OCI-LY7 (cell line): ENCODE data around the gene IL22RA2. TPM values are rescaled to one million over a fixed set of nuclear protein-coding genes. Genes with fewer than 3 reads are reported as not detected.
A peak's percentile ranks its signal among the peaks of the same experiment; 100 is the strongest.
"Not testable (repeated sequence)": the region's sequence is repeated elsewhere in the genome, so short reads cannot be mapped to it uniquely, and the experiment has no call there.

ENCODE experiments used
- BruUV-seq: library from RNA; stranded (reverse); fragments of 400-500 nt; replicated peaks from 2 replicates; lab custom pipeline; 2021; lab: Mats Ljungman, UMichigan
- CTCF ChIA-PET: fragments of 300-600 bp; sonication (Branson Sonifier 250); formaldehyde crosslinking; loops from one replicate; lab custom pipeline; 2022; ENCODE audit warnings: antibody characterized with exemption; ENCODE audit not compliant: unreplicated experiment; lab: Charles Lee
- POLR2A ChIA-PET: fragments of 300-600 bp; sonication (Branson Sonifier 250); formaldehyde crosslinking; loops from one replicate; lab custom pipeline; 2022; ENCODE audit warnings: antibody characterized with exemption; lab: Charles Lee
- DNase-seq: peaks from one replicate; pipeline ENCODE4 v3.0.0-alpha.2; 2015; ENCODE audit warnings: low spot score
- H2AFZ ChIP-seq: fragments of 200-600 bp; sonication (generic), shearing (Covaris generic); 2 replicates; pipeline ENCODE4 v1.6.1; 2014; ENCODE audit warnings: mild to moderate bottlenecking, antibody characterized with exemption, low read length, moderate library complexity
- H3K27ac ChIP-seq: fragments of 200-600 bp; sonication (generic); 2 replicates; pipeline ENCODE4 v1.5.1; 2014; ENCODE audit warnings: mixed run types, low read depth, mild to moderate bottlenecking, moderate library complexity, low read length, inconsistent platforms; ENCODE audit not compliant: poor library complexity, severe bottlenecking
- H3K36me3 ChIP-seq: fragments of 200-600 bp; sonication (generic); 2 replicates; pipeline ENCODE4 v1.6.1; 2014; ENCODE audit warnings: mild to moderate bottlenecking, antibody characterized with exemption, low read length, moderate library complexity, mixed read lengths; ENCODE audit not compliant: insufficient read depth
- H3K4me1 ChIP-seq: fragments of 200-600 bp; sonication (generic); 2 replicates; pipeline ENCODE4 v1.5.1; 2014; ENCODE audit warnings: mild to moderate bottlenecking, low read length; ENCODE audit not compliant: insufficient read depth, poor library complexity, severe bottlenecking
- H3K4me2 ChIP-seq: fragments of 200-600 bp; sonication (generic); 2 replicates; pipeline ENCODE4 v1.6.1; 2014; ENCODE audit warnings: mild to moderate bottlenecking, low read length
- H3K4me3 ChIP-seq: fragments of 200-600 bp; sonication (generic); 2 replicates; pipeline ENCODE4 v1.5.1; 2014; ENCODE audit warnings: mild to moderate bottlenecking, low read depth, low read length; ENCODE audit not compliant: poor library complexity, severe bottlenecking
- H3K79me2 ChIP-seq: fragments of 200-600 bp; sonication (generic); 2 replicates; pipeline ENCODE4 v1.6.1; 2016; ENCODE audit warnings: low read depth, mild to moderate bottlenecking, low read length, moderate library complexity, mixed read lengths; ENCODE audit not compliant: insufficient read depth
- H3K9me2 ChIP-seq: fragments of 200-600 bp; sonication (generic); 2 replicates; pipeline ENCODE4 v1.6.1; 2016; ENCODE audit warnings: mild to moderate bottlenecking, low read length, mixed read lengths; ENCODE audit not compliant: insufficient read depth
- H3K9me3 ChIP-seq: fragments of 200-600 bp; sonication (generic); 2 replicates; pipeline ENCODE4 v1.6.1; 2014; ENCODE audit warnings: mild to moderate bottlenecking, mixed run types, low read length, mixed read lengths
- H4K20me1 ChIP-seq: fragments of 200-600 bp; sonication (generic); 2 replicates; pipeline ENCODE4 v1.6.1; 2014; ENCODE audit warnings: mild to moderate bottlenecking, antibody characterized with exemption, low read length, moderate library complexity, mixed read lengths; ENCODE audit not compliant: insufficient read depth
- EZH2phosphoT487 ChIP-seq: fragments of 200-600 bp; sonication (generic); IDR thresholded peaks from 2 replicates; pipeline ENCODE4 v1.6.1; 2018; ENCODE audit warnings: low read depth, borderline replicate concordance, mild to moderate bottlenecking, mixed run types, antibody characterized with exemption, low read length, moderate library complexity, mixed read lengths
- intact Hi-C: fragments of 100-400 bp; cut with micrococcal nuclease; formaldehyde crosslinking; loops from one replicate; pipeline ENCODE4 v1.10.0; 2022; ENCODE audit not compliant: unreplicated experiment
- total RNA-seq, 2 experiments: library from RNA; depleted of rRNA in 1 of 2; stranded (reverse); fragments of >200 nt in 1 of 2; shearing (Covaris generic) in 1 of 2; gene quantifications; 2 replicates each; pipeline ENCODE4 v1.2.3, GENCODE V29; 2014 to 2022
- TF ChIP-seq, protein P1 (sequence below): fragments of 200-600 bp; sonication (generic); conservative IDR thresholded peaks from 2 replicates; pipeline ENCODE4 v1.5.1; 2014; ENCODE audit warnings: mild to moderate bottlenecking, antibody characterized with exemption, low read length, moderate library complexity, mixed read lengths

IL22RA2 gene
- total RNA-seq, 2 experiments from 2014 or later, result not detected

DNA sequence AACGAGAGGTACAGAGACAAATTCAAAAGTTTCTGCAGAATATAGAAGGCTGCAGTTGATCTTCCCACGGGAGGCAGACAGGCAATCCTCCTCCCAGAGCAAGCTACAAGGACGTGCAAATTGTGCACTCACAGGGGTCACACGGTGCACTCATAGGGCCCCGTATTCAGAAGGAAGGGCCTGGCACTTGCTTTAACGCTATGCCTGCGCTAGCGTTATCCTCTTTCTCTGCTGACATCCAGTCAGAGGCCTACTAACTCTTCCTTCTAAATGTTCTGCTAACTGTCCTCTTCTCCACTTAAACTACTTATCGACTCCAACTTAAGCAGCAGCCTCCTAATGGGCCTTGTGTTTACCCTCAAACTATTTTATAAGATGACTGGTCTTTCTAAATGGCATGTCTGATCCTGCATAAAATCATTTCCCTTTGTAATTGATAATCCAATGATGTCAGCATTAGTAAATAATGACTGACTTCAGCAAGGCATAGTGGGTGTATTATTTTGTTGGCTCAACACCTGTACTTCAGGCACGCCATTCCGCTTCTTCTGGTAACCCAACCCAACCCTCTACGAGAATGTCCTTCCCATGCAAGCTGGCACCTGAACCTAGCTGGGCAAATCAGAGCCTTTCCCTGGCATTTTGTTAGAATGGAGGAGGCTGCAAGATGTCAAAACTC, 43.6 kb upstream of the IL22RA2 start:
- POLR2A ChIA-PET, result interaction anchor here (0.6 to 1.5 kb wide), 8 partner anchors 9 to 428 kb away, joined by 3 to 5 read pairs (median 4); no protein-coding TSS in a partner anchor
- Histone ChIP-seq H2AFZ (no peak overlapping the region), H3K9me2 (no peaks in the 10 kb centered on the region), H3K9me3 (peaks cover 12% of the 10 kb centered on the region; the same call in 1 of the 2 replicates), H4K20me1 (peaks cover 6% of the 10 kb centered on the region; the same call in 1 of the 2 replicates), H3K79me2 (peaks cover 71% of the 10 kb centered on the region), H3K4me2 (peak overlapping the region; percentile 94), H3K27ac (no peak overlapping the region), H3K4me1 (peaks cover 58% of the 10 kb centered on the region), H3K4me3 (peak overlapping the region; percentile 90), H3K36me3 (peaks cover 42% of the 10 kb centered on the region)
- no peak for TF ChIP-seq EZH2phosphoT487
- TF ChIP-seq, protein P1, sequence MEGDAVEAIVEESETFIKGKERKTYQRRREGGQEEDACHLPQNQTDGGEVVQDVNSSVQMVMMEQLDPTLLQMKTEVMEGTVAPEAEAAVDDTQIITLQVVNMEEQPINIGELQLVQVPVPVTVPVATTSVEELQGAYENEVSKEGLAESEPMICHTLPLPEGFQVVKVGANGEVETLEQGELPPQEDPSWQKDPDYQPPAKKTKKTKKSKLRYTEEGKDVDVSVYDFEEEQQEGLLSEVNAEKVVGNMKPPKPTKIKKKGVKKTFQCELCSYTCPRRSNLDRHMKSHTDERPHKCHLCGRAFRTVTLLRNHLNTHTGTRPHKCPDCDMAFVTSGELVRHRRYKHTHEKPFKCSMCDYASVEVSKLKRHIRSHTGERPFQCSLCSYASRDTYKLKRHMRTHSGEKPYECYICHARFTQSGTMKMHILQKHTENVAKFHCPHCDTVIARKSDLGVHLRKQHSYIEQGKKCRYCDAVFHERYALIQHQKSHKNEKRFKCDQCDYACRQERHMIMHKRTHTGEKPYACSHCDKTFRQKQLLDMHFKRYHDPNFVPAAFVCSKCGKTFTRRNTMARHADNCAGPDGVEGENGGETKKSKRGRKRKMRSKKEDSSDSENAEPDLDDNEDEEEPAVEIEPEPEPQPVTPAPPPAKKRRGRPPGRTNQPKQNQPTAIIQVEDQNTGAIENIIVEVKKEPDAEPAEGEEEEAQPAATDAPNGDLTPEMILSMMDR, result no peak
- CTCF ChIA-PET, result interaction anchor here (0.8 kb wide), 1 partner anchor 114 kb away, joined by 3 read pairs; no protein-coding TSS in a partner anchor
- intact Hi-C loops, result no loop called here
- no TSS peak for BruUV-seq
- DNase-seq, result no peak

DNA sequence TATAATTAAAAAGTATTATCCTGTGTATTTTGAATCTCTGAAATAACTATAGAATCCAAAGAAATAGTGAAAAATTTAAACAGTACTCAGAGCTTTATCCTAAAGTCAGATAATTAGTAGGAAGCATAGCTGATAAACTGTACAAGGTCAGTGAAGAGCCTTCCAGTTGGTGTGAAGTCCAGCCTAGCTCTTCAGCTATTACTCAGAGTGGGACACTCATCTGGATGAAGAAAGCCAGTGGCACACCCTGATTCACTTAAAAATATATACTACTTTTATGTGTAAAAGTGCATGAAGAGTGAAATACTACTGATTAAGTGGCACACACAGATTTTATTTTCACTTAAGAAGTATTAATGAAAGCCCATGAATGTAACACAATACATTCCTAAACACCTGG, 42.7 kb upstream of the IL22RA2 start:
- no peak for DNase-seq
- peaks cover 80% of the 10 kb centered on the region for H3K79me2 ChIP-seq
- H4K20me1 ChIP-seq, result peaks cover 6% of the 10 kb centered on the region; the same call in 1 of the 2 replicates
- no peak overlapping the region for H3K4me3 ChIP-seq
- intact Hi-C loops, result no loop called here
- peaks cover 20% of the 10 kb centered on the region; the same call in 1 of the 2 replicates for H3K9me3 ChIP-seq
- no peaks in the 10 kb centered on the region for H3K9me2 ChIP-seq
- H3K4me1 ChIP-seq, result peaks cover 54% of the 10 kb centered on the region
- H3K27ac ChIP-seq, result no peak overlapping the region
- no TSS peak for BruUV-seq
- CTCF ChIA-PET, result no interaction called here
- H2AFZ ChIP-seq, result no peak overlapping the region
- H3K36me3 ChIP-seq, result peaks cover 51% of the 10 kb centered on the region
- no peak for TF ChIP-seq EZH2phosphoT487
- TF ChIP-seq, protein P1, result no peak
- POLR2A ChIA-PET, result interaction anchor here (1.1 to 1.3 kb wide), 2 partner anchors 8 to 16 kb away, joined by 3 to 4 read pairs; no protein-coding TSS in a partner anchor
- peak overlapping the region; percentile 94 for H3K4me2 ChIP-seq

DNA sequence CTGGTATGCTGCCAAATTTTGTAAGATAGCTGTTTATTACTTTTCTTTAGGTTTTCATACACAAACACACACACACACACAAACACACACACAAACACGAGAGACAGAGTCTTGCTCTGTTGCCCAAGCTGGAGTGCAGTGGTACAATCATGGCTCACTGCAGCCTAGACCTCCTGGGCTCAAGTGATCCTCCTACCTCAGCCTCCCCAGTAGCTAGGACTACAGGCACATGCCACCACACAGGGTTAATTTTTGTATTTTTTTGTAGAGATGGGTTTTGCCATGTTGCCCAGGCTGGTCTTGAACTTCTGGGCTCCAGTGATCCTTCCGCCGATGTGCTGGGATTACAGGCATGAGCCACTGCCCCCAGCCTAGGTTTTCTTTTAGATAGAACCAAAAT, 42.2 kb upstream of the IL22RA2 start:
- peaks cover 56% of the 10 kb centered on the region for H3K36me3 ChIP-seq
- POLR2A ChIA-PET, result interaction anchor here (1.1 to 1.3 kb wide), 2 partner anchors 9 to 16 kb away, joined by 3 to 4 read pairs; no protein-coding TSS in a partner anchor
- BruUV-seq, H3K4me2 ChIP-seq, H3K27ac ChIP-seq, H3K4me3 ChIP-seq, CTCF ChIA-PET, DNase-seq, H3K9me2 ChIP-seq, H4K20me1 ChIP-seq, intact Hi-C loops, H2AFZ ChIP-seq: not testable (repeated sequence)
- H3K4me1 ChIP-seq, result peaks cover 51% of the 10 kb centered on the region
- H3K9me3 ChIP-seq, result peaks cover 25% of the 10 kb centered on the region; the same call in 1 of the 2 replicates
- peaks cover 85% of the 10 kb centered on the region for H3K79me2 ChIP-seq
